ENCODE results near the gene VWA5B1.

Gene VWA5B1

GRCh38 chr1:20401405-20402010 lies 110.8 kb downstream of the VWA5B1 start:
- no peaks in the 10 kb centered on the region for H3K36me3 ChIP-seq (ENCODE audit: control insufficient read depth, insufficient read depth, low read length)
- peaks cover 39% of the 10 kb centered on the region; the same call in 1 of the 2 replicates for H3K27me3 ChIP-seq (ENCODE audit: control insufficient read depth, insufficient read depth, low read length)
- H3K27ac ChIP-seq (ENCODE audit: low read length), result no peak overlapping the region
- no CpG with 5 or more reads among the region's 11 CpGs for WGBS (ENCODE audit: insufficient coverage, insufficient read length)
- no peaks in the 10 kb centered on the region for H3K9me3 ChIP-seq (ENCODE audit: control insufficient read depth, insufficient read depth, low read length)
- H3K4me1 ChIP-seq (ENCODE audit: control insufficient read depth, insufficient read depth, low read length), result no peaks in the 10 kb centered on the region
- no peak overlapping the region for H3K4me3 ChIP-seq (ENCODE audit: low read length)
- no peak for DNase-seq (ENCODE audit: low read depth, low spot score)

GRCh38 chr1:20402585-20403422 lies 112.1 kb downstream of the VWA5B1 start:
- no peak overlapping the region for H3K27ac ChIP-seq (ENCODE audit: low read length)
- H3K9me3 ChIP-seq (ENCODE audit: control insufficient read depth, insufficient read depth, low read length), result no peaks in the 10 kb centered on the region
- no CpG with 5 or more reads among the region's 13 CpGs for WGBS (ENCODE audit: insufficient coverage, insufficient read length)
- peaks cover 40% of the 10 kb centered on the region; the same call in 1 of the 2 replicates for H3K27me3 ChIP-seq (ENCODE audit: control insufficient read depth, insufficient read depth, low read length)
- H3K36me3 ChIP-seq (ENCODE audit: control insufficient read depth, insufficient read depth, low read length), result no peaks in the 10 kb centered on the region
- H3K4me1 ChIP-seq (ENCODE audit: control insufficient read depth, insufficient read depth, low read length), result no peaks in the 10 kb centered on the region
- no peak overlapping the region for H3K4me3 ChIP-seq (ENCODE audit: low read length)
- no peak for DNase-seq (ENCODE audit: low read depth, low spot score)

- Histone ChIP-seq H3K4me1 (ENCODE audit: control insufficient read depth, insufficient read depth, low read length) (no peaks in the 10 kb centered on the region), H3K36me3 (ENCODE audit: control insufficient read depth, insufficient read depth, low read length) (no peaks in the 10 kb centered on the region), H3K4me3 (ENCODE audit: low read length) (no peak overlapping the region), H3K9me3 (ENCODE audit: control insufficient read depth, insufficient read depth, low read length) (no peaks in the 10 kb centered on the region), H3K27me3 (ENCODE audit: control insufficient read depth, insufficient read depth, low read length) (peaks cover 42% of the 10 kb centered on the region; the same call in 1 of the 2 replicates), H3K27ac (ENCODE audit: low read length) (no peak overlapping the region)
- DNase-seq (ENCODE audit: low read depth, low spot score), result no peak
- no CpG with 5 or more reads among the region's 8 CpGs for WGBS (ENCODE audit: insufficient coverage, insufficient read length)
These were observed 112.9 kb downstream of the VWA5B1 start for GRCh38 chr1:20403423-20404145.

- Histone ChIP-seq H3K9me3 (ENCODE audit: control insufficient read depth, insufficient read depth, low read length) (no peaks in the 10 kb centered on the region), H3K4me1 (ENCODE audit: control insufficient read depth, insufficient read depth, low read length) (no peaks in the 10 kb centered on the region), H3K27ac (ENCODE audit: low read length) (no peak overlapping the region), H3K27me3 (ENCODE audit: control insufficient read depth, insufficient read depth, low read length) (peaks cover 42% of the 10 kb centered on the region; the same call in 1 of the 2 replicates), H3K4me3 (ENCODE audit: low read length) (no peak overlapping the region), H3K36me3 (ENCODE audit: control insufficient read depth, insufficient read depth, low read length) (no peaks in the 10 kb centered on the region)
- no peak for DNase-seq (ENCODE audit: low read depth, low spot score)
- WGBS (ENCODE audit: insufficient coverage, insufficient read length), result no CpG with 5 or more reads among the region's 9 CpGs
These were observed 113.8 kb downstream of the VWA5B1 start for GRCh38 chr1:20404466-20404865.
